ENCODE data around the gene PIGW. TPM values are rescaled to one million over a fixed set of nuclear protein-coding genes. Genes with fewer than 3 reads are reported as not detected.

Gene PIGW
- total RNA-seq, 1 experiment from 2014 or later = 10.8 TPM

DNA sequence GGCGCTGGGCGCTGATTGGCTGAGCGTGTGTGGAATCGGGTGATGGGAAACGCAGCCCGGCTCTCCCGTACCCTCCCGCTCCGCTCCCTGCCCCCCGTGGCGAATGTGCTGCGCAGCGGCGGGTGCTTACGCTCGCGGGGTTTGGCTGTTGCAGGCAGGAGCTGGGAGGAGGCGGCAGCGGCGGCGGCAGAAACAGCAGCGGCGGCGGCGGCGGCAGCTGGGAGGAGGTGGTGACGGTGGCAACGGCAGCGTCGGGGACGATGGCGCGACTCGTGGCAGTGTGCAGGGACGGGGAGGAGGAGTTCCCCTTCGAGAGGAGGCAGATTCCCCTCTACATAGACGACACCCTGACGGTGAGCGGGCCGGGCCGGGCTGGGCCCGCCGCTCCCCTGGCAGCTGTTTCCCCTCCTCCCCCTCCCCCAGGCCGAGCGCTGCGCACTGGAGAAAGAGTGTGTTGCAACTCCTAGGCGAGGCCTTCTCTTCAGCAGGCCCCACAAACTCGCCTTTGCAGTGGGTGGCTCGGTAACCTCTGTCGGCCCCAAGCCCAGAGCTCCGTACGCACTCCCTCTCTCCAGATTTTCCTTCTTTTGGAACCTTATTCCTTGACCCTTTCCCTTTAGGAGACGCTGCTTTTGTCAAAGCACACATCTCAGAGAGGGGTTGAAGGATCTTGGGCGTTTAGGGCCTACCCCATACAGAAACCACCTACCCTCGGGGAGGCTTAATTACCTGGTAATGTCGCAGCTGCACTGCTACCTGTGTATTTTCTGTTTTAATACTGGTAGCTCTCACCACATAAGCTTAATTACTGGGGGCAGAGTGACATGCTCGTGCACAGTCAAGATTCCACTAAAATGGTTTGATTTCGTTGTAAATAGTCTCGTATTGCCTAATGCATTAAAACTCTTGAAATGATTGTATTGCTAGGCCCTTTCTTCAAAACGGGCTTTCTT, 11.0 kb downstream of the PIGW start:
- DNase-seq (ENCODE audit: low read depth) = peak; percentile 93

DNA sequence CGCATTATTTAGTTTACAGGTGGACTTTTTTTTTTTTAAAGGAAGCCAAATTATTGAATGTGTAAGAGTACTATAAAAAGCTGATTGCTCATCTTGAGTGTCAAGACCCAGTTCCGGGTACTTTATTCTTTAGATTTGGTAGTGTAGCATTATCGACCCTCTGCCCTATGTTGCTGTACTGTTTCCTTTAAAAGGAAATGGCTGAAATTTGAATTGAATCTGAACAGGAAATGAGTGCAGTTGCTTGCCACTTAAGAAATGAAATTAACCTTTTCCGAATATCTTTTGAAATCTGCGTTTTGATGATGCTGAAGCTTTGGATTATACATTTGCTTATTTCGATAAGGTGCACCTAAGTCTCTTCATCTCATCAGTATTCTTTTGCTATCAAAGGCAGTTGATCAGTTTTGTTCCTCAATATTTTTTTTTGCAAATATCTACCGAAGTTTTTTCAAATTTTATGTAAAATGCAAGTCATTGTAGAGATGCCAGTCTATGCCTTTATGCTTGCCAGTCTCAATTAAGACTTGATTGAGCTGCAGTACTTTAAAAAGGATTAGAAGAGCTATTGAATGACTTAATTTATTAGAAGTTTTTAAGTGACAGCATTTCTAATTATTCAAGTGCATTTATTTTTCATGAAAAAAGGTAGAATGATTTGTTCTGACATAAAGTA, 11.8 kb downstream of the PIGW start:
- DNase-seq (ENCODE audit: low read depth) = no peak

DNA sequence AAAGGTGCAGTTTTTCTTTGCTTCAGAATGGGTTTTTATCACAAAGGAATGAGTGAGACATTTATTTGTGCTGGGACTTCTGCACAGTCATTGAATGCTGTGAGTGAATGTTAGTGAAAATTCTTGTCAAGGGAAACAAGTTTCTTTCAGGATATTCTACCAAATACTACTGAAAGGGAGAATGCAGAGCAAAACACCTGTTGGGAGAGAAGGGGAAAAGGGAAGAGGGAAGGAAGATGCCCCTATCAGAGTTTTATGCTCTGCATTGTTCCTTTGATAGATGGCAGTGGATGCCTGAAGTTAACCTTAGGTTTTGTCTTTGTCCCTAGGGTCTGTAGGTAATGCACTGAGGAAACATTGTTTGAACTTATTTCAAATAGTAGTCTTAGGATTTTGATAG, 13.0 kb downstream of the PIGW start:
- no peak for DNase-seq (ENCODE audit: low read depth)

DNA sequence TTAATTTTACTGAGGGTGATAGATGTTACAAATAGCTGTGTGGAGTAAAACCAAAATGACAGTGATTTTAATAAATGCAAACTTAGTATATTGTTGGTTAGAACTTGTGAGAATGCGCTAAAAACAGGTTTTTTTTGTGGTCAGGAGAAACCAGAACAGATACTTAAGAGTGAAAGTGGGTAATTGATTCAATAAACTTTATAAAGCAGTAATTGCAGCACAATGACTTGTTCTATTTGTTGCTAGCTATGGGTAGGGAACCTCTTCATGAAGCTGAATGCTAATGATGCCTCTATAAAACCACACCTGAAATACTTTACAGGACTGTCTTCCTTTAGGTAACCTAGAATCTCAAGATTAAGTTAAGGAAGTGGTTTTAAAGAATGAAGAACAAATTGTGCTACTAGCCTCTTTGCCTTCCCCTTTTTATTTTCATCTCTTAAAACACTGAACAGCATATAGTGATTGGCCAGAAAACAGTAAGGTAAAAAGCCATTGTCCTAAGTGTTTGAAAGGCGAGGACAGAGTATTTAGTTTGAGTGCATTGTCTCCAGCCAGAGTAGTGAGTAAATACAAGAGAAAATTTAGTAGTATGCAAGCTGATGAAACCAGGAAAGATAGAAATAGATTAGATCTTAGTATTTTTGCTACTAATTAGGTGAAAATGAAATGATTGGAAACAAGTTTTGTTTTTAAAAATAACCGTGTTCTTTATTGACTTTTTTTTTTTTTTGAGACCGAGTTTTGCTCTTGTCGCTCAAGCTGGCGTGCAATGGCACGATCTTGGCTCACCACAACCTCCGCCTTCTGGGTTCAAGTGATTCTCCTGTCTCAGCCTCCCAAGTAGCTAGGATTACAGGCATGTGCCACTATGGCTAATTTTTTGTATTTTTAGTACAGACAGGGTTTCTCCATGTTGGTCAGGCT, 16.0 kb downstream of the PIGW start:
- no peak for DNase-seq (ENCODE audit: low read depth)

DNA sequence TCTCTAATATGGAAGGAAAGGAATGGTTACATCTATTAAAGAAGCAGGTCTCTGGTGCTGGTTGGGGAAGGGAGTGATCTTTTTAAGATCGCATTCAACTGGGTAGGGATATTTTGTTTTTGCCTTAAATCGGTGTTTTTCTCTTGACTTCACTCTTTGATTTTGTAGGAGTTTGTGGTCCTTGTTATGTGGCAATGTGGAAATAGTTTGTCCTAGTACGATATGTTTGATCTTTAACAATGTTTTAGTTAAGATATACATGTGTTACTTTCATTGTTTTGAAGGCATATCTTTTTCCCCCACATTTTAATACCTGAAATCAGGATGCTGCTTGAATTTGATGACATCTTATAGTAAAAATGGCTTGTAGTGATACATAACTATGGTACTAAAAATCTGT, 18.7 kb downstream of the PIGW start:
- no peak for DNase-seq (ENCODE audit: low read depth)

DNA sequence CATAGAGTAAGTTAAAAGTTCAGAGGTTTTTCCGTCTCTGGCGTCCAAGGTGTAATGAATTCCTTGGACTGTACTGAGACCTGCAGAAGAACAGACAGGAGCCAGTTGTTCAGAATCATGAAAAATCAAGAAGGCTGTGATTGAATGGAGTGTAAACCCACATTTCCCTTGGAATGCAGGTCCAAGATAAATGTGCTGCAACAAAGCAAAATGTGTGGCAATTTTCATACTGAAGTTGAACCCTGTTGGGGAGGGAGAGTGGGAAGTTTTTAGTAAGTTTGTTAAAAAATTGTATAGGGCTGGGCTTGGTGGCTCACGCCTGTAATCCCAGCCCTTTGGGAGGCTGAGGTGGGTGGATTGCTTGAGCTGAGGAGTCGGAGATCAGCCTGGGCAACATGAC, 31.3 kb downstream of the PIGW start:
- no peak for DNase-seq (ENCODE audit: low read depth)

DNA sequence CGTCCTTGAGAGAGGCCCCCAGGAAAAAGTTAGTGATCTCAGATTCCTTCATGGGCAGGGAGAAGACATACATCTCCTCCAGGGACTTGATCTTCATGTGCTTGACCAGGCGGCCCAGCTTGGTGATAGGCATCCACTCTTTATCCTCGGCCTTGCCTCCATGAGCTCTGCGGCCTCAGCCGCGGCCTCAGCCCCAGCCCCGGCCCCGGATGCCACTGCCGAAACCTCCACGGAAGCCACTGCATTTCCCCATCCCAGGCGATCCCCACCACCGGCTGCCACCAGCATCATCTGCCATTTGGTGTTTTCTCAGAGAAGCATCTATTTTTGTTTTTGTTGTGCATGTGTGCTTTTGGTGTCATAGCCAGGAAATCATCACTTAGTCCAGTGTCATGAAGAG, 40.2 kb downstream of the PIGW start:
- no peak for DNase-seq (ENCODE audit: low read depth)

DNA sequence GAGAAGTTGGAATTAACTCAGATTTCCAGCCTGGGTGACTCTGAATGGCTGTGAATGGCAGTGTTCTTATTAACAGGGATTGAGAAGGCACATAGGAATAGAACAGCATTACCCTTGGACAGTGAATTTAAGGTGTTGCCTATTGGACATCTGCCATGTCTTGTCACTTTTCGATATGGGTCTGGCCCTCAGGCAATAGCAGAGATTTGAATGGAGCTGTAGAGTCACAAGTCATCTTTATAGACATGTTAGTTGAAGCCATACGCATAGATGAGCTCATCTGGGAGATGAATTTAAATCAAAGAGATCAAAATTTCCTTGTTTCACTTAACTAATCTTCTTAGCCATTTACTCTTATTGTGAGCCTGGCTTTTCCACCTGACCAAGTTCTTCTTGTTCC, 42.0 kb downstream of the PIGW start:
- no peak for DNase-seq (ENCODE audit: low read depth)

DNA sequence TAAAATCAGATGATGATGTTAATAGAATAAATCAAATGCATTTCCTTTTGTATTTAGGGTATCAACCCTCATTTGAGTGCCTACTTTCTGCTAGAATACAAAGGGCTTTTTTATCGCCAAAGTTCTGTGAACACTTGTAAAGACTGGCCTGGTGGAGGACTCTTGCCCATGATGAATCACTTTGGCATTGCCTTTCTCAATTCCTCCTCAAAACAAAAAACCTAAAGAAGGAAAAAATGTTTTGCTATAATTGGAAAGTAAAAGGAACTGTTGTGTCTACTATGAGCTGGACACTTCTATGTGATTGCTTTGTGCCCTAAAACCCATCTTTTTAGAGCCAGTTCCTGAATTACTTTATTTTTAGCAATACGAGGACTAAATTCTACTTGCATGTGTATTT, 43.9 kb downstream of the PIGW start:
- DNase-seq (ENCODE audit: low read depth) = no peak

DNA sequence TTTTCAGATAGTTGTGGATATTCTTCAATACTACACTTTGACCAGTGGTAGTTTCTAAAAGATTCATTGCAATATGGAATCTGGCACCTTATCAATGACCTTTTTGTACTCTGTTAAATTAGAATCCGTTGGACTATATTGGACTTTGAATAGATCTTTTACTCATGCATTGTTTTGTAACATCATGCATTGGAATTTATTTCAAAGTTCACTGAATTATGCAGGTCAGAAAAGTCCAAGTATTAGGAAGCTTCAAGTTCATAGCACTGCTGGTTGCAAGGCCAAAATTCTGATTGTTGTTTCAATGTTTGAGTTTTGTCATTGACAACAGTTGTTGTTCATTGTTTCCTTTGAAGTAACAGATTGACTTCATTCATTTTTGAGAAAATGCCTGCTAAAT, 49.0 kb downstream of the PIGW start:
- no peak for DNase-seq (ENCODE audit: low read depth)

DNA sequence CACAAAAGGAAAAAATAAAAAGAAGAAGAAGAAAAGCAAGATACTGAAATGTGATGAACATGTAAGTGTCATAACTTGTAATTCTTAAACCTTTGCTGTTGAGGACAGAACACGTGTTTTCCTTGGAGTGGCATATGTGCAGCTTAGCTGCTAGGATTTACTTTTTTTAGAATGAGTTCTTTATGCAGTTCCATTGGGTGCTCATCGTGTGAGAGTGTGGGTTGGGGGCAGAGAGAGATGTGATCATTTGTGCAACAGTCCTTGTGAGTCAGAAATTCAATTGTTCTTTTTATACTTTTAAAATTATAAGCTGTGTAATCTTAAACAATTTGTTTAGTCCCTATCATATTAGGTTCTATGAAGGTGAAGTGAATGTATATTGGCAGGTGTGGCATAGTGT, 51.4 kb downstream of the PIGW start:
- no peak for DNase-seq (ENCODE audit: low read depth)

Other genes with a start within 250 kb of the PIGW start
- gene TBC1D3G, start 211.1 kb upstream of the PIGW start, total RNA-seq (2014; rRNA removed; shearing (Covaris generic)) = not detected in 2 replicates
- gene TBC1D3H, start 146.6 kb upstream of the PIGW start, total RNA-seq (2014; rRNA removed; shearing (Covaris generic)) = not detected in 2 replicates
- gene ZNHIT3, start 48.3 kb upstream of the PIGW start, total RNA-seq (2014; rRNA removed; shearing (Covaris generic)) = 57.2 and 59.0 TPM in 2 replicates
- gene MYO19, start 119 bp upstream of the PIGW start, total RNA-seq (2014; rRNA removed; shearing (Covaris generic)) = 47.0 and 57.9 TPM in 2 replicates
- gene GGNBP2, start 9.9 kb downstream of the PIGW start, total RNA-seq (2014; rRNA removed; shearing (Covaris generic)) = 48.5 and 58.9 TPM in 2 replicates
- gene DHRS11, start 56.9 kb downstream of the PIGW start, total RNA-seq (2014; rRNA removed; shearing (Covaris generic)) = 15.4 and 20.2 TPM in 2 replicates
- gene MRM1, start 66.6 kb downstream of the PIGW start, total RNA-seq (2014; rRNA removed; shearing (Covaris generic)) = 5.5 and 8.0 TPM in 2 replicates